ENCODE measurements around the gene MTIF2.
"Not testable (repeated sequence)": the region's sequence is repeated elsewhere in the genome, so short reads cannot be mapped to it uniquely, and the experiment has no call there.

MTIF2 gene

DNA sequence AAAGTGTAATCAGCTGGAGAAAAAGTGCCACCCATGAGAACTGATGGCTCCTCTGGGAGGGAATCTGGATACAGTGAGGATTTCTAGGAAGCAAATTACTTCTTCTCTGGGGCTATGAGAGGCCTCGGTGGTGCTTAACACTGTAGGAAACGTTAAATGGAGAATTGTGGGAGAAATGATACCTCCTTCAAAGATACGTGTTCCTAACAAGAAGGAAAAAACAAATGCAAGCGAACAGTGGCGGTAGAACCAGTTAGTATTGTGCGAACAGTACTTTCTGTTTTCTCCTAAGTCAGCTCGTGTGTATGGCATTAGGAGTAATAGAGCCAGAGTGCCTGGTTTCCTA, 587 bp upstream of the MTIF2 start:
- POLR2A ChIA-PET, result no interaction called here
- CTCF ChIA-PET, result interaction anchor here (0.7 to 1.6 kb wide), 3 partner anchors 9 to 370 kb away, joined by 3 to 4 read pairs (median 3); no protein-coding TSS in a partner anchor
- no peak for TF ChIP-seq CTCF (IDR thresholded peaks at IDR 0.05; ENCODE audit: insufficient read depth, low read length, missing control alignments)
- no peak for DNase-seq (ENCODE audit: low read depth, low spot score)
- H3K4me3 ChIP-seq (ENCODE audit: low read depth, low read length), result peak overlapping the region; percentile 96

DNA sequence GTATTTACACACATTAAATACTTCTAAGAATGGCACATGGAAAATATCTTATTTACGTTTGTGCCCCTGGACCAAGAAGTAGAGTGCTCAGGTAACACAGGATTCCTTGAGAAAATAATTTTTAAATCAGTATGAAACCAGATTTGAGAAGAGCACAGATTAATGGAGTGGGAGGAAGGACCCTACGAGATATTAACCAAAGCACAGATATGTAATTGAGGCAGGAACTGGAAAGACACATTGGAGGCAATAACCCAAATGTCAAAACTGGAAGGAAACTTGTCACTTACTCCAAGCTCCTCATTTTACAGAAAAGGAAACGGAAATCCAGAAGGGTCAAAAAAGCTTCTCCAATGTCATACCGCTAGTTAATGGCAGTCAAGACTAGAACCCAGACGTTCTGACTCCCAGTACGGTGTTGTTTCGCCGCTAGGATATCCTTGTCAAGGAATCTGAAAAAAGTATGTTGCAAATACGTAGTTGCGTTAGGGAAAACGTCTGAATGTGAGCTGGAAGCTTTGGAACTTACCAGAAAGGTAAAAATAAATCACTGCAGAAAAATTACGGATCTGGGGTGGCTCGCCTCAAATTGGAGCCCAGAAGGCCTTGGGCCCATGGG, 634 bp downstream of the MTIF2 start:
- POLR2A ChIA-PET, result interaction anchor here (0.7 kb wide), 1 partner anchor 14 kb away, joined by 3 read pairs; no protein-coding TSS in a partner anchor
- H3K4me3 ChIP-seq (ENCODE audit: low read depth, low read length), result peak overlapping the region; percentile 96
- no peak for TF ChIP-seq CTCF (IDR thresholded peaks at IDR 0.05; ENCODE audit: insufficient read depth, low read length, missing control alignments)
- CTCF ChIA-PET, result interaction anchor here (0.9 to 1.1 kb wide), 2 partner anchors 9 to 23 kb away, joined by 3 read pairs; no protein-coding TSS in a partner anchor
- DNase-seq (ENCODE audit: low read depth, low spot score), result no peak

- POLR2A ChIA-PET; H3K4me3 ChIP-seq (ENCODE audit: low read depth, low read length); DNase-seq (ENCODE audit: low read depth, low spot score): not testable (repeated sequence)
- CTCF ChIA-PET, result interaction anchor here (0.6 to 1.2 kb wide), 3 partner anchors 8 to 172 kb away, joined by 3 to 4 read pairs (median 3); no protein-coding TSS in a partner anchor
Observed at GRCh38 chr2:55259586-55259985, 9.4 kb downstream of the MTIF2 start.

DNA sequence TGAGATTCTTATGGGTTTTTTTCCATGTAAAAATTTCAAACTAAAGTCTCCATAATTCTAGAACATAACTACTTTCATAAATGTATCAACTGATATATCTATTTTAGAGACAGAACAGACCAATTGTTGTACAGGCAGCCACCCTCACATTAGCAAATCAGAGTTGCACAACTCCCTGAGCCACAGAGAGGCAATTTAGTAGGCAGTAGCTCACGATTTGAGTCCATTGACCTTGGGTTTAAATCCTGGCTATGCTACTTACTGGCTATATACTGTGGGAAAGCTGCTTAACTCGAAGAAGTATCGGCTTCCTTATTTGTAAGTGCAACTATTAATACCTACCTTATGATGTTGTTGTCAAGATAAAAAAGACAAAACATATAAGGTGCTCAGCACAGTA, 16.2 kb downstream of the MTIF2 start:
- no peak overlapping the region for H3K4me3 ChIP-seq (ENCODE audit: low read depth, low read length)
- no peak for TF ChIP-seq CTCF (IDR thresholded peaks at IDR 0.05; ENCODE audit: insufficient read depth, low read length, missing control alignments)
- POLR2A ChIA-PET, result no interaction called here
- CTCF ChIA-PET, result no interaction called here
- no peak for DNase-seq (ENCODE audit: low read depth, low spot score)

- CTCF ChIA-PET, result interaction anchor here (1.1 kb wide), 1 partner anchor 408 kb away, joined by 3 read pairs; no protein-coding TSS in a partner anchor
- POLR2A ChIA-PET, result no interaction called here
- no peak overlapping the region for H3K4me3 ChIP-seq (ENCODE audit: low read depth, low read length)
- DNase-seq (ENCODE audit: low read depth, low spot score), result no peak
- TF ChIP-seq CTCF (IDR thresholded peaks at IDR 0.05; ENCODE audit: insufficient read depth, low read length, missing control alignments), result no peak
Observed at GRCh38 chr2:55247025-55247424, 22.0 kb downstream of the MTIF2 start.

GRCh38 chr2:55245411-55245810, 23.6 kb downstream of the MTIF2 start:
- H3K4me3 ChIP-seq (ENCODE audit: low read depth, low read length), result no peak overlapping the region
- ChIA-PET POLR2A (no interaction called here), CTCF (no interaction called here)
- TF ChIP-seq CTCF (IDR thresholded peaks at IDR 0.05; ENCODE audit: insufficient read depth, low read length, missing control alignments), result no peak
- no peak for DNase-seq (ENCODE audit: low read depth, low spot score)

- no peak for DNase-seq (ENCODE audit: low read depth, low spot score)
- ChIA-PET CTCF (no interaction called here), POLR2A (no interaction called here)
- no peak overlapping the region for H3K4me3 ChIP-seq (ENCODE audit: low read depth, low read length)
- TF ChIP-seq CTCF (IDR thresholded peaks at IDR 0.05; ENCODE audit: insufficient read depth, low read length, missing control alignments), result no peak
Observed at GRCh38 chr2:55242617-55243016, 26.4 kb downstream of the MTIF2 start.

DNA sequence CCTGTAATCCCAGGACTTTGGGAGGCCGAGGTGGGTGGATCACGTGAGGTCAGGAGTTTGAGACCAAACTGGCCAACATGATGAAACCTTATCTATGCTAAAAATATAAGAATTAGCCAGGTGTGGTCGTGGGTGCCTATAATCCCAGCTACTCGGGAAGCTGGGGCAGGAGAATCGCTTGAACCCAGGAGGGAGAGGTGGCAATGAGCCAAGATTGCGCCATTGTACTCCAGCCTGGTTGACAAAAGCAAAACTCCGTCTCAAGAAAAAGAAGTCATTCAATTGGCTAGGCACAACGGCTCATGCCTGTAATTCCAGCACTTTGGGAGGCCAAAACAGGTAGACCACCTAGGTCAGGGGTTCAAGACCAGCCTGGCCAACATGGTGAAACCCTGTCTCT, 27.4 kb downstream of the MTIF2 start:
- H3K4me3 ChIP-seq (ENCODE audit: low read depth, low read length); POLR2A ChIA-PET; DNase-seq (ENCODE audit: low read depth, low spot score); CTCF ChIA-PET: not testable (repeated sequence)
